H9 (cell line): ENCODE measurements around the gene ADAMTSL3. TPM values are rescaled to one million over a fixed set of nuclear protein-coding genes. Genes with fewer than 3 reads are reported as not detected.

Source experiments
- DNase-seq: peaks from one replicate; pipeline ENCODE4 v3.0.0-alpha.2; 2017
- H2AFZ ChIP-seq: one replicate; pipeline ENCODE4 v1.6.1; 2013; ENCODE audit warnings: mild to moderate bottlenecking, low read length, control low read depth, moderate library complexity
- H2AK5ac ChIP-seq: 2 replicates; pipeline ENCODE4 v1.6.1; 2013; ENCODE audit warnings: low read length, control low read depth, mixed read lengths; ENCODE audit not compliant: insufficient read length
- H2BK120ac ChIP-seq: one replicate; pipeline ENCODE4 v1.6.1; 2013; ENCODE audit warnings: low read depth, mild to moderate bottlenecking, low read length, control low read depth, inconsistent platforms; ENCODE audit not compliant: poor library complexity, severe bottlenecking
- H2BK12ac ChIP-seq: 2 replicates; pipeline ENCODE4 v1.6.1; 2013; ENCODE audit warnings: low read length, control low read depth, mixed read lengths, low read depth; ENCODE audit not compliant: insufficient read length
- H2BK15ac ChIP-seq: 2 replicates; pipeline ENCODE4 v1.6.1; 2013; ENCODE audit warnings: low read depth, low read length, control low read depth
- H2BK20ac ChIP-seq: one replicate; pipeline ENCODE4 v1.6.1; 2013; ENCODE audit warnings: low read depth, mild to moderate bottlenecking, low read length, control low read depth, inconsistent platforms; ENCODE audit not compliant: poor library complexity, severe bottlenecking
- H2BK5ac ChIP-seq: 2 replicates; pipeline ENCODE4 v1.6.1; 2013; ENCODE audit warnings: low read length, control low read depth, mixed read lengths; ENCODE audit not compliant: insufficient read length
- H3K14ac ChIP-seq: 2 replicates; pipeline ENCODE4 v1.6.1; 2013; ENCODE audit warnings: low read length, control low read depth; ENCODE audit not compliant: insufficient read depth
- H3K18ac ChIP-seq: 2 replicates; pipeline ENCODE4 v1.6.1; 2013; ENCODE audit warnings: low read depth, mild to moderate bottlenecking, mixed read lengths, low read length, control low read depth; ENCODE audit not compliant: insufficient read length
- H3K23ac ChIP-seq: 2 replicates; pipeline ENCODE4 v1.6.1; 2013; ENCODE audit warnings: low read length, control low read depth, mixed read lengths, low read depth; ENCODE audit not compliant: insufficient read length
- H3K23me2 ChIP-seq: 2 replicates; pipeline ENCODE4 v1.6.1; 2013; ENCODE audit warnings: low read depth, mild to moderate bottlenecking, mixed read lengths, low read length, control low read depth; ENCODE audit not compliant: insufficient read length, poor library complexity, severe bottlenecking
- H3K27ac ChIP-seq: 2 replicates; pipeline ENCODE4 v1.5.1; 2013; ENCODE audit warnings: low read length, control low read depth, mixed read lengths, low read depth; ENCODE audit not compliant: insufficient read length
- H3K27me3 ChIP-seq: 2 replicates; pipeline ENCODE4 v1.6.1; 2013; ENCODE audit warnings: low read length, control low read depth, inconsistent platforms; ENCODE audit not compliant: insufficient read depth
- H3K4ac ChIP-seq: 2 replicates; pipeline ENCODE4 v1.6.1; 2013; ENCODE audit warnings: low read depth, mild to moderate bottlenecking, control low read depth, inconsistent platforms, low read length, moderate library complexity
- H3K4me1 ChIP-seq: 2 replicates; pipeline ENCODE4 v1.6.1; 2013; ENCODE audit warnings: low read length, control low read depth, inconsistent platforms; ENCODE audit not compliant: insufficient read depth
- H3K4me2 ChIP-seq: 2 replicates; pipeline ENCODE4 v1.6.1; 2013; ENCODE audit warnings: low read length, control low read depth, mixed read lengths; ENCODE audit not compliant: insufficient read length, insufficient read depth
- H3K56ac ChIP-seq: 2 replicates; pipeline ENCODE4 v1.6.1; 2013; ENCODE audit warnings: low read depth, mild to moderate bottlenecking, mixed read lengths, low read length, control low read depth; ENCODE audit not compliant: insufficient read length
- H3K79me1 ChIP-seq: 2 replicates; pipeline ENCODE4 v1.6.1; 2013; ENCODE audit warnings: low read depth, mild to moderate bottlenecking, moderate library complexity, low read length, control low read depth, inconsistent platforms; ENCODE audit not compliant: insufficient read depth, poor library complexity, severe bottlenecking
- H3K79me2 ChIP-seq: 2 replicates; pipeline ENCODE4 v1.6.1; 2013; ENCODE audit warnings: low read length, control low read depth, inconsistent platforms; ENCODE audit not compliant: insufficient read depth
- H3K9ac ChIP-seq: 2 replicates; pipeline ENCODE4 v1.6.1; 2013; ENCODE audit warnings: low read length, control low read depth, mixed read lengths; ENCODE audit not compliant: insufficient read length; ENCODE audit errors: extremely low read depth
- H3K9me3 ChIP-seq: one replicate; pipeline ENCODE4 v1.6.1; 2013; ENCODE audit warnings: low read depth, low read length, inconsistent platforms; ENCODE audit not compliant: control insufficient read depth
- H3T11ph ChIP-seq: one replicate; pipeline ENCODE4 v1.6.1; 2013; ENCODE audit warnings: mild to moderate bottlenecking, low read length, control low read depth, inconsistent platforms
- H4K20me1 ChIP-seq: one replicate; pipeline ENCODE4 v1.6.1; 2013; ENCODE audit not compliant: control insufficient read depth, insufficient read length, insufficient read depth
- H4K5ac ChIP-seq: 2 replicates; pipeline ENCODE4 v1.6.1; 2013; ENCODE audit warnings: low read depth, mild to moderate bottlenecking, mixed read lengths, low read length, control low read depth; ENCODE audit not compliant: insufficient read length
- H4K8ac ChIP-seq: replicated peaks from 2 replicates; pipeline ENCODE4 v1.6.1; 2013; ENCODE audit warnings: low read length, control low read depth, mixed read lengths, low read depth; ENCODE audit not compliant: insufficient read length
- H4K91ac ChIP-seq: 2 replicates; pipeline ENCODE4 v1.6.1; 2013; ENCODE audit warnings: low read depth, mild to moderate bottlenecking, moderate library complexity, mixed read lengths, low read length, control low read depth; ENCODE audit not compliant: insufficient read length
- H3K27ac Mint-ChIP-seq, 3 experiments: 2 replicates in 2 of 3; 3 replicates in 1 of 3; pipeline ENCODE4 v1.8.0; 2020 to 2021; ENCODE audit warnings: mixed read lengths in 3 of 3, mild to moderate bottlenecking in 1 of 3, moderate library complexity in 1 of 3
- H3K27me3 Mint-ChIP-seq: 2 replicates; pipeline ENCODE4 v1.8.0; 2021; ENCODE audit warnings: low read depth, mild to moderate bottlenecking, moderate library complexity, mixed read lengths
- H3K36me3 Mint-ChIP-seq, 3 experiments: 2 replicates in 2 of 3; 3 replicates in 1 of 3; pipeline ENCODE4 v1.8.0; 2020 to 2021; ENCODE audit warnings: low read depth in 3 of 3, mixed read lengths in 3 of 3; ENCODE audit not compliant: insufficient read depth in 1 of 3
- H3K4me1 Mint-ChIP-seq, 2 experiments: 2 replicates each; pipeline ENCODE4 v1.8.0; 2020; ENCODE audit warnings: mixed read lengths in 2 of 2
- H3K4me3 Mint-ChIP-seq, 2 experiments: 2 replicates in 1 of 2; 3 replicates in 1 of 2; pipeline ENCODE4 v1.8.0; 2020 to 2021; ENCODE audit warnings: mild to moderate bottlenecking in 2 of 2, mixed read lengths in 2 of 2, moderate library complexity in 1 of 2
- H3K9me3 Mint-ChIP-seq, 2 experiments: 2 replicates in 1 of 2; 3 replicates in 1 of 2; pipeline ENCODE4 v1.8.0; 2020; ENCODE audit warnings: mild to moderate bottlenecking in 2 of 2, mixed read lengths in 2 of 2, moderate library complexity in 1 of 2
- CTCF ChIP-seq: fragments of 200-600 bp; sonication (generic); conservative IDR thresholded peaks from 3 replicates; pipeline ENCODE4 v1.8.0; 2021; ENCODE audit warnings: antibody characterized with exemption, mild to moderate bottlenecking
- WGBS: extraction: QIAGEN DNeasy Blood & Tissue Kit; methylation state at CpG from one replicate; pipeline ENCODE4 v1.1.7; 2013; ENCODE audit warnings: missing lambda C conversion rate, low lambda C conversion rate, mixed read lengths; ENCODE audit not compliant: insufficient read length; ENCODE audit errors: extremely low coverage; 5-methylcytosine and 5-hydroxymethylcytosine counted together
- total RNA-seq: library from RNA; stranded (reverse); gene quantifications from 2 replicates; pipeline ENCODE4 v1.2.1, GENCODE V29; 2021

Gene ADAMTSL3
- total RNA-seq, 1 experiment from 2014 or later: 0.39 TPM

GRCh38 chr15:83745771-83746170 is 91.8 kb downstream of the ADAMTSL3 start:
- Histone ChIP-seq H2BK120ac (no peak overlapping the region), H3K23ac (no peak overlapping the region), H2BK15ac (no peak overlapping the region), H3K23me2 (no peaks in the 10 kb centered on the region), H2BK5ac (no peak overlapping the region), H3K56ac (no peak overlapping the region), H4K20me1 (no peaks in the 10 kb centered on the region), H3K27ac (no peak overlapping the region), H2AK5ac (no peak overlapping the region), H3K4me1 (no peaks in the 10 kb centered on the region), H3T11ph (no peak overlapping the region), H3K9ac (no peak overlapping the region), H2BK12ac (no peak overlapping the region), H3K4ac (no peak overlapping the region), H3K79me2 (no peaks in the 10 kb centered on the region), H2BK20ac (no peak overlapping the region), H3K4me2 (no peak overlapping the region), H4K5ac (no peak overlapping the region), H3K9me3 (no peaks in the 10 kb centered on the region), H3K14ac (no peak overlapping the region), H4K8ac (no peak overlapping the region), H4K91ac (no peak overlapping the region), H3K79me1 (no peaks in the 10 kb centered on the region), H3K18ac (no peak overlapping the region), H3K27me3 (no peaks in the 10 kb centered on the region), H2AFZ (no peak overlapping the region)
- Mint-ChIP-seq H3K9me3 (peaks cover 0 to 3% of the 10 kb centered on the region in 2 experiments; a peak in 1 of 5 replicates), H3K4me1 (peaks cover 0 to 2% of the 10 kb centered on the region in 2 experiments; a peak in 2 of 4 replicates), H3K27ac (no peak overlapping the region), H3K27me3 (peaks cover 1% of the 10 kb centered on the region; the same call in 1 of the 2 replicates), H3K4me3 (no peak overlapping the region), H3K36me3 (no peaks in the 10 kb centered on the region)
- TF ChIP-seq CTCF: no peak
- DNase-seq: no peak
- no CpG with 5 or more reads among the region's 1 CpG for WGBS
